ENCODE results near the gene PDE4A. TPM values are rescaled to one million over a fixed set of nuclear protein-coding genes. Genes with fewer than 3 reads are reported as not detected.

PDE4A gene
- total RNA-seq, 1 experiment from 2014 or later, result 10.4 TPM

GRCh38 chr19:10464456-10464855 is 44.1 kb downstream of the PDE4A start:
- Histone ChIP-seq H3K4me1 (replicated peaks; ENCODE audit: insufficient read depth) (peaks cover 5% of the 10 kb centered on the region), H3K27me3 (ENCODE audit: insufficient read depth, low read depth) (no peaks in the 10 kb centered on the region), H2AFZ (no peak overlapping the region), H3F3A (ENCODE audit: insufficient read depth, low read depth) (peaks cover 6% of the 10 kb centered on the region), H3K4me3 (no peak overlapping the region), H4K20me1 (ENCODE audit: insufficient read depth) (no peaks in the 10 kb centered on the region), H3K9me2 (ENCODE audit: insufficient read depth) (no peaks in the 10 kb centered on the region), H3K4me2 (no peak overlapping the region), H3K27ac (no peak overlapping the region), H3K9me3 (ENCODE audit: insufficient read depth, low read depth) (no peaks in the 10 kb centered on the region), H3K36me3 (ENCODE audit: low read depth) (no peaks in the 10 kb centered on the region), H3K79me2 (ENCODE audit: low read depth) (no peaks in the 10 kb centered on the region)
- intact Hi-C loops (cut with micrococcal nuclease; ENCODE audit: unreplicated experiment), result no loop called here
- DNase-seq, result no peak
- ChIA-PET CTCF (no interaction called here), POLR2A (ENCODE audit: unreplicated experiment) (no interaction called here)
- no TSS peak for BruUV-seq (replicated peaks)
- TF ChIP-seq CTCF (conservative IDR thresholded peaks at IDR 0.05), result no peak
- TF ChIP-seq EZH2 (IDR thresholded peaks at IDR 0.05; ENCODE audit: low read depth), result no peak

DNA sequence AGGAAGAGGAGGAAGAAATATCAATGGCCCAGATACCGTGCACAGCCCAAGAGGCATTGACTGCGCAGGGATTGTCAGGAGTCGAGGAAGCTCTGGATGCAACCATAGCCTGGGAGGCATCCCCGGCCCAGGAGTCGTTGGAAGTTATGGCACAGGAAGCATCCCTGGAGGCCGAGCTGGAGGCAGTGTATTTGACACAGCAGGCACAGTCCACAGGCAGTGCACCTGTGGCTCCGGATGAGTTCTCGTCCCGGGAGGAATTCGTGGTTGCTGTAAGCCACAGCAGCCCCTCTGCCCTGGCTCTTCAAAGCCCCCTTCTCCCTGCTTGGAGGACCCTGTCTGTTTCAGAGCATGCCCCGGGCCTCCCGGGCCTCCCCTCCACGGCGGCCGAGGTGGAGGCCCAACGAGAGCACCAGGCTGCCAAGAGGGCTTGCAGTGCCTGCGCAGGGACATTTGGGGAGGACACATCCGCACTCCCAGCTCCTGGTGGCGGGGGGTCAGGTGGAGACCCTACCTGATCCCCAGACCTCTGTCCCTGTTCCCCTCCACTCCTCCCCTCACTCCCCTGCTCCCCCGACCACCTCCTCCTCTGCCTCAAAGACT is 46.9 kb downstream of the PDE4A start:
- no peak overlapping the region for H3K4me2 ChIP-seq
- H3K79me2 ChIP-seq (ENCODE audit: low read depth), result no peaks in the 10 kb centered on the region
- H4K20me1 ChIP-seq (ENCODE audit: insufficient read depth), result no peaks in the 10 kb centered on the region
- no peak overlapping the region for H3K27ac ChIP-seq
- TF ChIP-seq CTCF (conservative IDR thresholded peaks at IDR 0.05), result no peak
- TF ChIP-seq EZH2 (IDR thresholded peaks at IDR 0.05; ENCODE audit: low read depth), result no peak
- CTCF ChIA-PET, result no interaction called here
- no peak overlapping the region for H3K4me3 ChIP-seq
- no peaks in the 10 kb centered on the region for H3K4me1 ChIP-seq (replicated peaks; ENCODE audit: insufficient read depth)
- no peak overlapping the region for H2AFZ ChIP-seq
- H3K9me3 ChIP-seq (ENCODE audit: insufficient read depth, low read depth), result no peaks in the 10 kb centered on the region
- POLR2A ChIA-PET (ENCODE audit: unreplicated experiment), result no interaction called here
- no peaks in the 10 kb centered on the region for H3F3A ChIP-seq (ENCODE audit: insufficient read depth, low read depth)
- H3K36me3 ChIP-seq (ENCODE audit: low read depth), result no peaks in the 10 kb centered on the region
- no peaks in the 10 kb centered on the region for H3K27me3 ChIP-seq (ENCODE audit: insufficient read depth, low read depth)
- intact Hi-C loops (cut with micrococcal nuclease; ENCODE audit: unreplicated experiment), result no loop called here
- no peaks in the 10 kb centered on the region for H3K9me2 ChIP-seq (ENCODE audit: insufficient read depth)
- no TSS peak for BruUV-seq (replicated peaks)
- no peak for DNase-seq

DNA sequence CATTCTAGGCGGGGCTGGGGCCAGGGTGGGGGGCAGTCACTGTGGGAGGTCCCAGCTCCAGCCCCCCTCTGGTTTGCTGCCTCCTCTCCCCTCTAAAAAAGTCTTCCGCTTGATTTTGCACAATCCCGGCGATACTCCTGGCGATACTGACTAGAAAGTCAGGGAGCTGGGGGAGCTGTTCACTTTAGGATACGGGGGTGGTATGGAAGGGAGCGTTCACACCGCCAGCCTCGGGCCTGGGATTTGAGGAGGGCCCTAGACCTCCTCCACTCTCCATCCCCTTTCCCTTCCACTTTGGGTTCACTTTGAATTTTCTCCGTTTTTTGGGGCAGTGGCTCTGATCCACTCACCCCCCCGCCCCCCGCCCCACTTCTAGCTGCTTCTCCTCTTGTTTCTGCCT is 47.8 kb downstream of the PDE4A start:
- Histone ChIP-seq H3F3A (ENCODE audit: insufficient read depth, low read depth) (no peaks in the 10 kb centered on the region; the same call in 1 of the 2 replicates), H3K4me3 (no peak overlapping the region), H4K20me1 (ENCODE audit: insufficient read depth) (no peaks in the 10 kb centered on the region), H3K27me3 (ENCODE audit: insufficient read depth, low read depth) (no peaks in the 10 kb centered on the region), H3K36me3 (ENCODE audit: low read depth) (no peaks in the 10 kb centered on the region), H3K9me3 (ENCODE audit: insufficient read depth, low read depth) (no peaks in the 10 kb centered on the region), H3K4me1 (replicated peaks; ENCODE audit: insufficient read depth) (no peaks in the 10 kb centered on the region), H3K4me2 (no peak overlapping the region), H3K79me2 (ENCODE audit: low read depth) (no peaks in the 10 kb centered on the region), H3K27ac (no peak overlapping the region), H2AFZ (no peak overlapping the region), H3K9me2 (ENCODE audit: insufficient read depth) (no peaks in the 10 kb centered on the region)
- TF ChIP-seq CTCF (conservative IDR thresholded peaks at IDR 0.05), result no peak
- TF ChIP-seq EZH2 (IDR thresholded peaks at IDR 0.05; ENCODE audit: low read depth), result no peak
- DNase-seq, result no peak
- BruUV-seq (replicated peaks), result no TSS peak
- intact Hi-C loops (cut with micrococcal nuclease; ENCODE audit: unreplicated experiment), result no loop called here
- ChIA-PET CTCF (no interaction called here), POLR2A (ENCODE audit: unreplicated experiment) (no interaction called here)

Measured in PC-9 (cell line).